ENCODE data around the gene MAML3.

The MAML3 gene

DNA sequence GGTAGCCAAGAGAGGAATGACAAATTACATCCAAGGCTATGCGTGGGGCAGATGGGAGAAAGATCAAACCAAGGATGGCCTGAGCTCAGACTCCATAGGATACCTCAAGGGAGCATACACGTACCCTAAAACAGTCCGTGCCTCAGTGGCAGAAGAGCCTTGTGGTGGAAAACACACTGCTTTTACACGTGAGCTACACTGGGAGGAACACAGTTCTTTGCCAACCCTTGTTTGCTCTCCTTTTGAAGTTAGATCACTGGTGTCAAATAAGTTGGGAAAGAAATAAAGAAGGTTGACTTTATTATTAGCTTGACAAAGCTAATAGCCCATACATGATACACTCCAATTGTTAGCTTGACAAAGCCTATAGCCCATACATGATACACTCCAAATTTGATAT is 346.5 kb downstream of the MAML3 start:
- H3K9me3 Mint-ChIP-seq, result peaks cover 0 to 4% of the 10 kb centered on the region in 2 donors
- peaks cover 18% of the 10 kb centered on the region for H3K4me1 Mint-ChIP-seq
- no peaks in the 10 kb centered on the region for H3K27me3 Mint-ChIP-seq
- DNase-seq, result no peak
- H3K27ac Mint-ChIP-seq, result no peak overlapping the region
- no peak overlapping the region for H3K4me3 Mint-ChIP-seq
- no peak for ATAC-seq

DNA sequence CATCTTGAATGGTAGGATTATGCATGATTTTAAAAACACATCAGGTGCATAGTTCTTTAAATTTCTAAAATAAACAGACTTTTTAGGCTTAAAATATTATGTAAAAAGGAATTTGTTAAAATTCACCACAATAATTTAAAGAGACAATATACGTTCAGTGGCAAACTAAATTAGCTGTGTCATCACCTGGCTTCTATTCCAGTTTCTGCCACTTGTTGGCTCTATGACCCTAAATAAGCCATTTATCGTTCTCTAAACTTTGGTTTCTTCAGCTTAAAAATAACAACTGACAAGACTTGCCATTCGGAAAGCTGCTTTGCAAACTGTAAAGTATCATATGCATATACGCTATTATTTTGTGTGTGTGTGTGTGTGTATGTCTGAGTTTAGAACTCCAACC is 347.1 kb downstream of the MAML3 start:
- DNase-seq (no peak), ATAC-seq (no peak)
- Mint-ChIP-seq H3K4me3 (no peak overlapping the region), H3K27ac (no peak overlapping the region), H3K9me3 (peaks cover 0 to 4% of the 10 kb centered on the region in 2 donors), H3K27me3 (no peaks in the 10 kb centered on the region), H3K4me1 (peaks cover 18% of the 10 kb centered on the region)

DNA sequence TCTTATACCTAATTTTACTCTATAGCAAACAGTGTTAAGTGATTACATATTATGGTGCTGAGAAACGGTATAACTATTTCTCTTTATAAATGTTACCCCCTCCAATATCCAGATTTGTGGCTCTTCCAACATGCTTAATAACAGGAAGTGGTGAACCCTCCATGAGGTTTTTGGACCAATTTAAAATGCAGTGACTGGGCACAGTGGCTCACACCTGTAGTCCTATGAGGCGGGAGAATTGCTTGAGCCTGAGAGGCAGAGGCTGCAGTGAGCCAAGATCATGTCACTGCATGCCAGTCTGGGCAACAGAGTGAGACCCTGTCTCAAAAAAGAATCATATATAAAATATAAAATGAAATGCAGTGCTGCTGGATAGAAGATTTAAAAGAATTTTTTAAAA is 351.1 kb downstream of the MAML3 start:
- DNase-seq, result no peak
- no peak overlapping the region for H3K4me3 Mint-ChIP-seq

DNA sequence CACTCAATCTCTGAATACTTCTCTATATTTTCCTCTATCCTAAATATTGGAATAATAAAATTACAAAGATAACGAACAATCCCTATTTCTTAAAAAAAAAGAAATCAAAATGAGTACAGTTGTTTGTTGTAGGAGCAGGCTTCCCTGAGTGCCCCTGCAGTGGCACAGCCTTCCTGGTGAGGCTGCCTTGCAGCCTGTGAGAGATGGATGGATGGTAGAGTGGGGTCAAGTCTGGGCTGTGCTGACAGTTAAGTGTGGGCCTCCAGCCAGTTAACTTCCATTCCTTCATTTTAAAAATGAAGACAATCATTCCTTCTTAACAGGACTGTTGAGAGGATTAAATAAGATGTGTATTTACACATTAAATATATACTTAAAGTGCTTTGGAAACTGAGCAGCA is 351.5 kb downstream of the MAML3 start:
- no peak overlapping the region for H3K27ac Mint-ChIP-seq
- DNase-seq (no peak), ATAC-seq (no peak)
- H3K27me3 Mint-ChIP-seq, result no peaks in the 10 kb centered on the region
- no peaks in the 10 kb centered on the region for H3K9me3 Mint-ChIP-seq
- no peak overlapping the region for H3K4me3 Mint-ChIP-seq
- H3K4me1 Mint-ChIP-seq, result peaks cover 25% of the 10 kb centered on the region

More for the DNA sequence above, 351.1 kb downstream of the MAML3 start:
- ATAC-seq, result no peak
- no peaks in the 10 kb centered on the region for H3K9me3 Mint-ChIP-seq
- peaks cover 25% of the 10 kb centered on the region for H3K4me1 Mint-ChIP-seq
- H3K27me3 Mint-ChIP-seq, result no peaks in the 10 kb centered on the region
- no peak overlapping the region for H3K27ac Mint-ChIP-seq

DNA sequence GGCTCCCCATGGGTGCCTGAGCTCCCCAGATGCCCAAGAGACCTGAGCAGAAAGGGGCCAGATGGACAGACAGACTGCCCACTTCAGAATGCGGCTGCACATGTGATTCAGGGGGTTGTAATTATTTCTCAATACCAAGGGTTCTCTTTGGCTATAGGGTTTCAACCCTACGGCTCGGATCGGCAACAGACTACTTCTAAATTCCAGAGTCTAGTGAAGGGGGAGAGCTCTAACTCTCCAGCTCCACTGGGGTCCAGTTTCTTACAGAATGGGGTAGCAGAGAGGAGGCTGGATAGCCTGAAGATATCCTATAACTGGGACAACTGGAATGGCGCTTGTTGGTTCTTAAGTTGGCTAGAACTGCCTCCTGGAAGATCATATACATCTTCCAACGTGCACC is 352.1 kb downstream of the MAML3 start:
- H3K27me3 Mint-ChIP-seq, result no peaks in the 10 kb centered on the region
- H3K27ac Mint-ChIP-seq, result no peak overlapping the region
- DNase-seq (no peak), ATAC-seq (no peak)
- H3K4me1 Mint-ChIP-seq, result peaks cover 25% of the 10 kb centered on the region
- H3K4me3 Mint-ChIP-seq, result no peak overlapping the region
- H3K9me3 Mint-ChIP-seq, result no peaks in the 10 kb centered on the region

DNA sequence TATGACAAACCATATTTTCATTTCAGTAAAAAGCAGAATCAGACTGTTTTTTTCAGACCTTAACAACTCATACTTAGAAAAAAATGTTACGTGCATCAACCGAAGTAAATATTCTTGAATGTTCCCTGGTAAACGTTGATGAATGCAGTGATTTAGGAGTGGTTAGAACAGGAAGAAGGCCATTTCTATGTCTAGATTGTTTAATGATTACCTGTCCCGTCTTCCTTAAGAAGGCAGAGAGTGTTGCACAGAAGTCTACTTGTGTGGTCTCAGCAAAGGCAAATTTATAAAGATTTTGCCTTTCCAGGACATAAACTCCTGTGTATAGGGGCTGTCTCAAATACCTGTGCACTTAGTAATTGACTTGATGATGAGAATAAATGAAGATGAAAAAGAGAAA is 353.9 kb downstream of the MAML3 start:
- H3K9me3 Mint-ChIP-seq, result no peaks in the 10 kb centered on the region
- no peak for DNase-seq
- H3K27me3 Mint-ChIP-seq, result no peaks in the 10 kb centered on the region
- no peak overlapping the region for H3K27ac Mint-ChIP-seq
- no peak for ATAC-seq
- no peak overlapping the region for H3K4me3 Mint-ChIP-seq
- peaks cover 25% of the 10 kb centered on the region for H3K4me1 Mint-ChIP-seq

DNA sequence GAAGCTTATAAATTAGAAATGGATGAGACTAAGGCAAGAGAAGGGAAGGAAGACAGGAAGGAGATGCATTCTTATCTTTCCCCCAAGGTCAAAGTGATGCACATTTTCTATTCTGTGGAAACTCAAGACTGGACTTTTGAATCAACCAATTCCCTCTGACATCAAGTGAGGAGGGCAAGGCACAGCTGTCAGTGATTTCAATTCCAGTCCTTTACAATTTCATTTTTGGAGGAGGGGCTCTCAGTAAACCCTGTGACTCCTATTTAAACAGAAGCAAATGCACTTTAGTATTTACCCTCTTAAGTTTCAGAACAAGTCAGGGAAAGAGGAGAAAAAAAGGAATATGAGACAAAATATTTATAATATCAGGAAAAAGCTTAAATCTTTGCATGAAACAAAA is 354.4 kb downstream of the MAML3 start:
- Mint-ChIP-seq H3K9me3 (no peaks in the 10 kb centered on the region), H3K4me3 (no peak overlapping the region), H3K27me3 (no peaks in the 10 kb centered on the region), H3K4me1 (peaks cover 25% of the 10 kb centered on the region), H3K27ac (no peak overlapping the region)
- ATAC-seq, result no peak
- no peak for DNase-seq

DNA sequence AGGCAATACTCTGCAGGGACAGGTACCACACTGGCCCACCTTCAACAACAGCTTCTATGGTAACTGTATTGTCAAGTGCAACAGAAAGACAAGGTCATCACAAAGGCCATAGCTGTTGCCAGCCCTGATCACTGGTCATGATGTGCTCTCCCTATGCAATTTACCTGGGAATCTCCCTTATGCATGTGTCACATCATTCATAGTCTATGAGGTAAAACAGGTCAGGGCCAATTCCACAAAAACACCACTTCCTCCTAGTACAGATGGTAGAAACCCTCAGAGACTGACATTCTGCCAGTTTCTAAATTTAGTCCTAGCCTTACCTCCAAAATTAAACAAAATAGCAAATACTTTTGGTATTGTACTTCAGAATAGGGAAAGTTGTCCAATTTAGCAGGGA is 355.5 kb downstream of the MAML3 start:
- DNase-seq (no peak), ATAC-seq (peak; percentile 88)
- H3K4me1 Mint-ChIP-seq, result peaks cover 19% of the 10 kb centered on the region
- H3K27ac Mint-ChIP-seq, result no peak overlapping the region
- no peaks in the 10 kb centered on the region for H3K27me3 Mint-ChIP-seq
- no peaks in the 10 kb centered on the region for H3K9me3 Mint-ChIP-seq
- H3K4me3 Mint-ChIP-seq, result no peak overlapping the region

DNA sequence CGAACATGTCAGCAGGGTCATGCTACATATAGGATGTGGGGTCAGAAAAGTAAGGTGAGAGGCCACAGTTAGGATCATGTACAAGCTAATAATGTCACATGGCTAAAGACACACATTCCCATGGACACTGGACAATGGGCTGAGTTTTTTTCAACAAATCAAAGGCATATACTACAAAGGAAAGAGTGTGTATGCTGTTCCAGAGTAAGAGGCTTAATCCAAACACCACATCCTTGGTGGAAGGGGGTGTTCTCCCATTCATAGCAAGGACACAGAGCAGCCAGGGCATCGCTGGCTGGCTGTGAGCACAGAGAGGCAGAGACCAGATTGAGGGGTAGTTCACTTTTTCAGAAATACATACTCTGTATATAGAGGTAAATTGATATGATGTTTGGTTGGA is 356.7 kb downstream of the MAML3 start:
- Mint-ChIP-seq H3K27me3 (no peaks in the 10 kb centered on the region), H3K4me1 (peaks cover 12% of the 10 kb centered on the region), H3K4me3 (no peak overlapping the region), H3K27ac (no peak overlapping the region), H3K9me3 (no peaks in the 10 kb centered on the region)
- no peak for ATAC-seq
- no peak for DNase-seq

DNA sequence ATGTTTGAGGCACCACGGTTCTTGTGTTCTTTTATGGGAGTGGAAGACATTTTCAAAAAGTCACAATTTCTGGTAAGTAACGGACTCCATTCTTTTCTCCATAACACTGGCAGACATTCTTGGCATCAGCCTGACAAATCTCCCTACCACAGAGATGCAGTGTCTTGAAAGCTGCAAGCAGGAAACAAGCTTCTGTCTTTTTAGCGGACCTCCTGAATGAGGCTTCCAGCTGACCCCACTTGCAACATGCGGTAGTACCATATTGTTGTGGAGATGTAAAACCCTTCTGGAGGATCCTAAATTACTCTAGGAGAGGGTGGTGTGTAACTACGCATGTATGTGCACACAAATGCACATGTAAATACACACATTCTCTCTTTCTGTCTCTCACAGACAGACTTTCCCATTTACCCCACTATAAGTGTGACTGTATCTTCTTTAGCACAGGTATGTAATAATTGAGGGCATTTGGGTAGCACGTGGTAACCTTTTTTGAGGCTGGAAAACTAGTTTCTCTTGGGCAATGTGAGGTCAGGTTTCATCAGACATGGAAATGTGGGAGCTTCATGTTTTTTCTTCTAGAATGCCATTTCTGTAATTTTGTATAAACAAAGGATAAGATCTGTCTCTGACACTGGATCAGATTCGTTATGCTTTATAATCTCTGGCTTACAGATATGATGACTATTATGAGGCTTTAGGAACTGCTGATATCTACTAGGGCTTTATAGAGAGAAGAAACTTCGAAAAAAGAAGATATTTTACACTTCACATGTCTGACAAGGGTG is 358.3 kb downstream of the MAML3 start:
- ATAC-seq, result no peak
- DNase-seq, result no peak
- no peaks in the 10 kb centered on the region for H3K9me3 Mint-ChIP-seq
- H3K27ac Mint-ChIP-seq, result no peak overlapping the region
- peaks cover 12% of the 10 kb centered on the region for H3K4me1 Mint-ChIP-seq
- H3K4me3 Mint-ChIP-seq, result no peak overlapping the region
- no peaks in the 10 kb centered on the region for H3K27me3 Mint-ChIP-seq

DNA sequence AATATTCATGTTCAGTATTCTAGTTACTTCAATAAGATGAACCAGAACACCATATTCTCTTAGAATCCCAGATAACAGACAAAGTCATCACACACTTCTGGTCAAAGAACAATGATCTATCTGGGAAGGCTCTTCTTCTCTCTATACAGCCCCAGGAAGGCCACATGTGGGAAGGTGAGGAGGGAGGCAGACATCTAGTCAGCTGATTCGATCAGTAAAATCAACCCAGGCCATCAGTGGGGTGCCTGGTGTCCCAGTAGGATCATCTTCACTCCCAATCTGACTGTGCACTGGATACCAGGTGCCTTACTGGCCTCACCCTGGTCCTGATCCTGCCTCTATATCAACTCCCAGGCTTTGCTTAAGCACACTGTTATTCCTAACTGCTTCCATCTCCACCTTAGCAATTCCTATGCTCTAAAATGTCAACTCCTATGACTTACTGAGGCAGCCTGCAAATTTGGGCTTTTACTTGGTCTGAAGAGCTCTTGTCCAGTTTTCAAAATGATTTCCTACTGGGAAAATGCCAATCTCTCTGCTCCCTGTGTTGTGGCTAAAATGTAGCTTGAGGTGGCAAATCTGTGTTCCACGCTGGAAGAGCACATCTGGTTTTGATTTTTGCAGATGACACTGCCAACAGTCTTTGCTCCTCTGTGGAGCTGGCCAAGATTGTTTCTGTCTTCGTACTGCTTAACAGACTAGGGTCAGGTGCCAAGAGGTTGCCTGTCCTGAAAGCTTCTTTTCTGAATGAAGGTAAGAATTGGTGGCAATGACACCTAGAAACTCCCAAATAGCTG is 359.6 kb downstream of the MAML3 start:
- H3K4me1 Mint-ChIP-seq, result peaks cover 10% of the 10 kb centered on the region
- H3K27me3 Mint-ChIP-seq, result no peaks in the 10 kb centered on the region
- no peak overlapping the region for H3K27ac Mint-ChIP-seq
- no peak for ATAC-seq
- DNase-seq, result no peak
- H3K9me3 Mint-ChIP-seq, result no peaks in the 10 kb centered on the region
- no peak overlapping the region for H3K4me3 Mint-ChIP-seq

DNA sequence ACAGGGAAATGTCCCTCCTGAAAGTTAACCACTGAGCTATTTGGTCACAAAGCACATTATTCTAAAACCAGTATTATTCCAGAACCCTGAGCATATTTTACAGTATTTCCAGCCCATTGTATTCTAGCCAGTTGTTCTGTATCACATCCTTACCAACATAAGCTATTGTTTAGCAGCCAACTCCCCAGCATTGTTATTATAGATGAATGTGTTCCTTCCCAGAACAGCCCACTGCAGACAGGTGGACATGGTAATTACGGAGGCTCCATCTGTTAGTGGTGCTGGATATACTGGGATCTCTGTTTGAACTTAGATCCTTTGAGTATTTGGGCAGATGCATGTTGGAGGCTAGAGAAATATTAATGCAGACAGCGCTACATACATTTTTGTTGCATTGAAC is 362.3 kb downstream of the MAML3 start:
- DNase-seq (no peak), ATAC-seq (no peak)
- Mint-ChIP-seq H3K27ac (no peak overlapping the region), H3K27me3 (no peaks in the 10 kb centered on the region), H3K4me1 (no peaks in the 10 kb centered on the region), H3K9me3 (no peaks in the 10 kb centered on the region), H3K4me3 (no peak overlapping the region)

DNA sequence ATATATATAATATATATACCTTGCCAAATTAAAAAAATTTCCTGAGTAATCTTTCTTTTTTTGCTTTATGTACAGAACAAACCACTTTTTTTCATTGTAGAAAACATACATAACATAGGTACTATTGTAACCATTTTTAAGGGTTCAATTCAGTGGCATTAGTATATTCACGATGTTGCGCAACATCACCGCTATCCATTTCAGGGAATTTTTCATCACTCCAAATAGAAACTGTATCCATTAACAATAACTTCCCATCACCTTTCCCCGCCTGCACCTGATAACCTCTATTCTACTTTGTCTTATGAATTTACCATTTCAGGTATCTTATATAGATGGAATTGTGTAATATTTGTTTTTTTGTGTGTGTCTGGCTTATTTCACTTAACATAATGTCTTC is 363.7 kb downstream of the MAML3 start:
- Mint-ChIP-seq H3K4me1 (no peaks in the 10 kb centered on the region), H3K27ac (no peak overlapping the region), H3K27me3 (no peaks in the 10 kb centered on the region), H3K9me3 (no peaks in the 10 kb centered on the region), H3K4me3 (no peak overlapping the region)
- DNase-seq (no peak), ATAC-seq (no peak)

DNA sequence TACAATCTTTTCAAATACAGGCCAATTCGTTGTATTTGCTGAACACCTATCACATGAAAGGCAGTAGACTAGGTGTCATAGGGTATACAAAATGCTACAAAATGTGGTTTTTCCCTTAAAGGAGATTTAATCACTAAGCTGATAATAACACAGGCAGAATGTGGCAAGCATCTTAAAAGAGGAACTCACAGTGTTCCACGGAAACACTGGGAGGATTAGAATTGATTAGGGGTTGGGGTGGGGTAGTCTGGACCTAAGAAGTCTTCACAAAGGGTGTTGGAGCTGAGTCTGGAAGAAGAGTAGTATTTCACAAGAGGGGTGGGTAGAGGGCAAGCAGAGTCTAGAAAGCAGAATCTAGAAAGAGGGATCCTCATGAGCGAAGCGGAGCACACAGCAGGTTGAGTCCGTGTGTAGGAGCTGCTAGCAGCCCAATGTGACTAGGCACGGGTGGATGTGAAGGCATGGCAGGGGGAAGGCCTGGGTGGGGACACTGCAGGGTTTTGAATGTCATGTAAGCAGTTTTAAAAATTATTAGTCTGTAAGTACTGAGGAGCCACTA is 364.8 kb downstream of the MAML3 start:
- Mint-ChIP-seq H3K27me3 (no peaks in the 10 kb centered on the region), H3K9me3 (no peaks in the 10 kb centered on the region), H3K27ac (peak overlapping the region in 1 of 2 donors; percentile 6), H3K4me1 (no peaks in the 10 kb centered on the region), H3K4me3 (no peak overlapping the region)
- DNase-seq, result no peak
- ATAC-seq, result no peak

DNA sequence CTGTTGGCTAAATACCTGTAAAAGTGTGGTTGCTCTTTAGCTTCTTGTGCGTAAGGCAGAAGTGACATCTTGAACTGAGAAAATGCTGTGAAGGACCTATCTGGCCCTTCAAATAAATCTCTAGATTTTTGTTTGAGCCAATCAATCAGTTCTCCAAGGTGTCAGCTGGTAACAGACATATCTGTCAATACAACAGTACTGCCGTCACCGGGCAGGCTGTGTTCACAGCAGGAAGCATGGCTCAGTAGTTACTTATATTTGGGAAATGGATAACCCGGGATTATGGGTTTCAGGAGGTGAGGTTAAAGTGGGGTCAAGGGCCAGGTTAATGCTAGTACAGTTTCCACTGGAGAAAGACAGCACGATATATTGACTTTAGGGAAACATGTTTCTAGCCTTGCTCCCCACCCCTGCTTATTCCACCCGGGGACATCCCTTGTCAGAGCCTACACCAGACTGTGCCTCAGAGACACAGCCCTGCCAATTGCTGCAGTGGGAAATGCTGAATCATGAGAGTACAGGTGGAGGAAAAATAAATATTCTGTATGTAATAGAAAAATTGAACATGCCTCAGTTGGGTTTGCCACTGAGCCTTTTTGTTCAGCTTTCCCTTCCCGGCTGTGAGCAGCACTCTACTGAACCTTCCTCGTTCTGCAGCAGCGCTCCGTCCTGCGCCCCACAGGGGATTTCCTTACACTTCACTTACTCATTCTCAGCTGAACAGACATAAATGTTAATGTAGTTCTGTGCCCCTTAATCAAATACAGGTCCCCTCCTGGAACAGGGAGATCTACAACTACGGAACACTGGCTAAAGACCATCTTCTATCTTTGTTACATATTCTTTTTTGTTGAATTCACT is 367.3 kb downstream of the MAML3 start:
- H3K4me3 Mint-ChIP-seq, result no peak overlapping the region
- ATAC-seq (no peak), DNase-seq (no peak)
- H3K27ac Mint-ChIP-seq, result peak overlapping the region in 1 of 2 donors; percentile 1
- no peaks in the 10 kb centered on the region for H3K27me3 Mint-ChIP-seq
- H3K4me1 Mint-ChIP-seq, result no peaks in the 10 kb centered on the region
- no peaks in the 10 kb centered on the region for H3K9me3 Mint-ChIP-seq

Data from stimulated activated naive CD8-positive, alpha-beta T cell treated with anti-CD3 and anti-CD28 coated beads, Interleukin-15, amount 100 ng/mL, for 72 hours (primary cell).